Skin epidermis (tissue), 12 donors: ENCODE data around the gene UBFD1.
"Not testable (repeated sequence)": the region's sequence is repeated elsewhere in the genome, so short reads cannot be mapped to it uniquely, and the experiment has no call there.

Experiments
- H3K27ac ChIP-seq, 21 experiments: fragments of 200-600 bp; sonication (generic) in 11 of 21; one replicate each; pipeline ENCODE4 v1.5.0; 2020; ENCODE audit warnings: mild to moderate bottlenecking in 3 of 21, inconsistent platforms in 2 of 21, moderate library complexity in 2 of 21
- H3K4me3 ChIP-seq, 7 experiments: fragments of 200-600 bp; sonication (generic) in 2 of 7; one replicate each; pipeline ENCODE4 v1.5.0; 2020; ENCODE audit warnings: inconsistent platforms in 2 of 7, mild to moderate bottlenecking in 2 of 7, moderate library complexity in 1 of 7

UBFD1 gene

DNA sequence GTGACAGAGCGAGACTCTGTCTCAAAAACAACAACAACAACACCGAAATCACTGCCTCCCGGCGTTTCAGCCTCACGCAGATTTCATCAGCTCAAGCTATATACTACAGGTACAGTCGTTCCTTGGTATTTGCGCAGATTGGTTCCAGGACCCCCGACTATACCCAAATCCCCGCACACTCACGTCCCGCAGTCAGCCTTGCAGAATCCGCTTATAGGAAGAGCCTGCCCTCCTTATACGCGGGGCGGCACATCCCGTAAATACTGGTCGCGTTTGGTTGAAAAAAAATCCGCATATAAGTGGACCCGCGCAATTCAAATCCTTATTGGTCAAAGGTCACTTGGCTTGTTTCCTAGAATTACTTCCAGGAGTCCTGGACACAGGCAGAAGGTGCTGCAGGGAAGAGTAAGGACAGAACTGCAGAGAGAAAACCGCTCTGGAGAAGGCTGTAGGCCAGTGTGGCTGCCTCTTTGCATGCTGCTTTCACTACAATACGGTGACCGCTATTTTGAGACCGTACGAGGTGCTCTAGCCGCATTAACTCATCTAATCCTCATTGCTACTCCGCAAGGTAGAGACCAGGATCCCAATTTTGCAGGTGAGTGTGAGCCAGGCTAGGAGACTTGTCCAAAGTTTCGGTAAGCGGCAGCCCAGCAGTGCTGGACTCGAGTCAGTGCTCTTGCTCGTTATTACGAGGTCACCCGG, 37.9 kb downstream of the UBFD1 start:
- H3K27ac ChIP-seq, result peak overlapping the region; percentile 75 to 97 (median 89)
- peak overlapping the region; percentile 86 to 100 (median 95) for H3K4me3 ChIP-seq

DNA sequence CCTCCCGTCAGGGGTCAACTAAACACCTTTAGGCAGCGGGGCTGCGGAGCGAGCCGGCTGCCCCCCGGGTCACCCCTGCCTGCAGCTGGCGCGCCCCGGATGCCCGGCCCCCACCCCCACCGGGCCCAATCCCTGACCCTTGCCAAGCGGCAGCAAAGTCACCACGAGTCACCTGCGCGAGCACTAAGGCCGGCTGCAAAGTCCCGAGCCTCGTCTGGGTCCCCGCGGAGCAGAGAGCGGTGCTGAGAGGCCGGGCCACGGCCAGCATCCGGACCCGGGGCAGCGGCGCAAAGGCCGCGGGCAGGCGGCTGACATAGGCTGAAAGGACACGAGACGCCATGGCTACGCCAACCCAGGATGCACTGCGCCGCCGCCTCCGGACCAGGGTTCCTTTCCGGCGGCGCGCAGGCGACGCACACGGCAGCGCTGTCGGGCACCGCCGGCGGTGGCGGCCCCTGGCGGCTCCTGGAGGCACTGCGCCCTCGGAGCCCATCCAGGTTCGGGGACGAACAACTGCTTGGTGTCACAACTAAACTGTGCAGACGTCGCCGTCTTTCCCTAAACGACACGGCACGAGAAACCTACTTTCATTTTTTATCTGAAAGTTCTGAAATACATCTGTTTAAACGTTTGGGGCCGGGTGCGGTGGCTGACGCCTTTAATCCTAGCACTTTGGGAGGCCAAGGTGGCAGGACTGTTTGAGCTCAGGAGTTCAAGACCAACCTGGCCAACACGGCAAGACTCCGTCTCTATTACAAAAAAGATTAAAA, 38.6 kb downstream of the UBFD1 start, which contains the start of gene NDUFAB1:
Gene NDUFAB1 (minus strand): TSS at position 366 of the 770 bp plus-strand sequence. CDS start 26 bp downstream, at position 340.
- H3K27ac ChIP-seq, result peak within 1 kb of the TSS; percentile 75 to 97 (median 89)

GRCh38 chr16:23597003-23597756, 39.7 kb downstream of the UBFD1 start:
- peak overlapping the region in 3 of 21 experiments; percentile 86 to 95 (median 87) for H3K27ac ChIP-seq
- no peak overlapping the region for H3K4me3 ChIP-seq

More for the DNA sequence above, 38.6 kb downstream of the UBFD1 start, which contains the start of gene NDUFAB1:
- peak within 1 kb of the TSS; percentile 86 to 100 (median 95) for H3K4me3 ChIP-seq

- Histone ChIP-seq H3K27ac (peak overlapping the region in 1 of 21 experiments; percentile 45), H3K4me3 (no peak overlapping the region)
Observed at GRCh38 chr16:23607726-23608125, 50.2 kb downstream of the UBFD1 start.

- Histone ChIP-seq H3K27ac (peak overlapping the region in 1 of 21 experiments; percentile 45), H3K4me3 (no peak overlapping the region)
Observed at GRCh38 chr16:23608194-23608593, 50.7 kb downstream of the UBFD1 start.

DNA sequence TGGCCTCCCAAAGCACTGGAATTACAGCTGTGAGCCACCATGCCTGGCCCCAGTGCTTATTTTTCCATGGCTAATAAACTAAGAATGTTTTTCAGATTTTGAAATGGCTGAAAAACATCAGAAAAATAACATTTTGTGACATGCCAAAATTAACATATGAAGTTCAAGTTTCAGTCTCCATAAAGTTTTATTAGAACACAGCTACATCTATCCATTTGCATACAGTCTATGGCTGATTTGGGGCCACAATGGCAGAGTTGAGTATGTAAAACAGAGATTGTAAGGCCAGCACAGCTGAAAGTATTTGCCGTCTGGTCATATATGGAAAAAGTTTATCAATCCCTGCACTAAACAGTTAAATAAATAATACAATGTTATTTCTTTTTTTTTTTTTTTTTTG, 52.4 kb downstream of the UBFD1 start:
- Histone ChIP-seq H3K27ac (no peak overlapping the region), H3K4me3 (no peak overlapping the region)

DNA sequence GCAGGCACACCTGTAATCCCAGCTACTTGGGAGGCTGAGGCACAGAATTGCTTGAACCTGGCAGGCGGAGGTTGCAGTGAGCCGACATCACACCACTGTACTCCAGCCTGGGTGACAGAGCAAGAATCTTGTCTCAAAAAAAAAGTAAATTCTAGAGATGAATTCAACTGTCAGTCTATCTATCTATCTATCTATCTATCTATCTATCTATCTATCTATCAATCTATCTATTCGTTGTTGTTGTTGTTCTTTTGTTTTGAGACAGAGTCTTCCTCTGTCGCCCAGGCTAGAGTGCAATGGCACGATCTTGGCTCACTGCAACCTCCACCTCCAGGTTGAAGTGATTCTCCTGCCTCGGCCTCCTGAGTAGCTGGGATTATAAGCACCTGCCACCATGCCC, 53.4 kb downstream of the UBFD1 start:
- H3K27ac ChIP-seq, H3K4me3 ChIP-seq: not testable (repeated sequence)

DNA sequence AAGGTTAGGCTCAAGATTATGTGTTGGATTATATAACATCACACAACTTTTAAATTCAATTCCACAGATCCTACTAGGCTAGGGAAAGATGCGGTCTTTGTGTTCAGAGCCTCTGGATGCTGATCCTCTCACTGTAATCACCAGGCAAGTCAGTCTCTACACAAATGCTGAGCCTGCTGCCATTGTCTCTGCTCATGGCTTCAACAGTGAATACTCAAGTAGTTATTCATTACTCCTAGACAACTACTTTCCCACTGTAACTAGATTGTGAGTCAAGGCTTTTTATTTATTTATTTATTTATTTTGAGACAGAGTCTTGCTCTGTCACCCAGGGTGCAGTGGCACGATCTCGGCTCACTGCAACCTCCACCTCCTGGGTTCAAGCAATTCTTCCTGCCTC, 54.4 kb downstream of the UBFD1 start:
- Histone ChIP-seq H3K27ac (no peak overlapping the region), H3K4me3 (no peak overlapping the region)

GRCh38 chr16:23615805-23616204, 58.3 kb downstream of the UBFD1 start:
- no peak overlapping the region for H3K4me3 ChIP-seq
- H3K27ac ChIP-seq, result no peak overlapping the region
